ENCODE results near the gene ABI1.

Gene ABI1

GRCh38 chr10:26743091-26743490 lies 117.7 kb downstream of the ABI1 start:
- no peak overlapping the region for H3K4me3 ChIP-seq (ENCODE audit: low read depth, low read length)
- H3K27ac ChIP-seq = no peak overlapping the region
- DNase-seq = no peak
- no peaks in the 10 kb centered on the region for H3K27me3 ChIP-seq (replicated peaks)
- peaks cover 29% of the 10 kb centered on the region for H3K36me3 ChIP-seq (replicated peaks)
- in situ Hi-C loops (cut with HindIII; ENCODE audit: low pct_ligation_motif_present, low sequenced_read_pairs) = no loop called here
- TF ChIP-seq CTCF (IDR thresholded peaks at IDR 0.05; ENCODE audit: low read depth, low read length, missing control alignments) = no peak

- no peak overlapping the region for H3K4me3 ChIP-seq (ENCODE audit: low read depth, low read length)
- H3K36me3 ChIP-seq (replicated peaks) = peaks cover 35% of the 10 kb centered on the region
- in situ Hi-C loops (cut with HindIII; ENCODE audit: low pct_ligation_motif_present, low sequenced_read_pairs) = no loop called here
- H3K27ac ChIP-seq = no peak overlapping the region
- no peak for TF ChIP-seq CTCF (IDR thresholded peaks at IDR 0.05; ENCODE audit: low read depth, low read length, missing control alignments)
- H3K27me3 ChIP-seq (replicated peaks) = no peaks in the 10 kb centered on the region
- no peak for DNase-seq
Observed at GRCh38 chr10:26741368-26741767, 119.4 kb downstream of the ABI1 start.

- no peaks in the 10 kb centered on the region for H3K27me3 ChIP-seq (replicated peaks)
- peaks cover 36% of the 10 kb centered on the region for H3K36me3 ChIP-seq (replicated peaks)
- no peak for TF ChIP-seq CTCF (IDR thresholded peaks at IDR 0.05; ENCODE audit: low read depth, low read length, missing control alignments)
- no peak overlapping the region for H3K27ac ChIP-seq
- in situ Hi-C loops (cut with HindIII; ENCODE audit: low pct_ligation_motif_present, low sequenced_read_pairs) = no loop called here
- no peak for DNase-seq
- H3K4me3 ChIP-seq (ENCODE audit: low read depth, low read length) = no peak overlapping the region
Observed at GRCh38 chr10:26739071-26739631, 121.6 kb downstream of the ABI1 start.

- Histone ChIP-seq H3K27ac (no peak overlapping the region), H3K4me3 (ENCODE audit: low read depth, low read length) (no peak overlapping the region), H3K27me3 (replicated peaks) (no peaks in the 10 kb centered on the region), H3K36me3 (replicated peaks) (peaks cover 32% of the 10 kb centered on the region)
- no peak for DNase-seq
- in situ Hi-C loops (cut with HindIII; ENCODE audit: low pct_ligation_motif_present, low sequenced_read_pairs) = no loop called here
- no peak for TF ChIP-seq CTCF (IDR thresholded peaks at IDR 0.05; ENCODE audit: low read depth, low read length, missing control alignments)
Observed at GRCh38 chr10:26738301-26738911, 122.4 kb downstream of the ABI1 start.

GRCh38 chr10:26737730-26738129 lies 123.0 kb downstream of the ABI1 start:
- no peak for TF ChIP-seq CTCF (IDR thresholded peaks at IDR 0.05; ENCODE audit: low read depth, low read length, missing control alignments)
- no peaks in the 10 kb centered on the region for H3K27me3 ChIP-seq (replicated peaks)
- in situ Hi-C loops (cut with HindIII; ENCODE audit: low pct_ligation_motif_present, low sequenced_read_pairs) = no loop called here
- no peak overlapping the region for H3K4me3 ChIP-seq (ENCODE audit: low read depth, low read length)
- no peak for DNase-seq
- no peak overlapping the region for H3K27ac ChIP-seq
- peaks cover 27% of the 10 kb centered on the region for H3K36me3 ChIP-seq (replicated peaks)

GRCh38 chr10:26735435-26735834 lies 125.3 kb downstream of the ABI1 start:
- DNase-seq = no peak
- Histone ChIP-seq H3K27ac (no peak overlapping the region), H3K27me3 (replicated peaks) (no peaks in the 10 kb centered on the region), H3K36me3 (replicated peaks) (peaks cover 27% of the 10 kb centered on the region), H3K4me3 (ENCODE audit: low read depth, low read length) (no peak overlapping the region)
- in situ Hi-C loops (cut with HindIII; ENCODE audit: low pct_ligation_motif_present, low sequenced_read_pairs) = no loop called here
- TF ChIP-seq CTCF (IDR thresholded peaks at IDR 0.05; ENCODE audit: low read depth, low read length, missing control alignments) = no peak
